Measurements from ENCODE around the gene UBE2L3.

Gene UBE2L3

DNA sequence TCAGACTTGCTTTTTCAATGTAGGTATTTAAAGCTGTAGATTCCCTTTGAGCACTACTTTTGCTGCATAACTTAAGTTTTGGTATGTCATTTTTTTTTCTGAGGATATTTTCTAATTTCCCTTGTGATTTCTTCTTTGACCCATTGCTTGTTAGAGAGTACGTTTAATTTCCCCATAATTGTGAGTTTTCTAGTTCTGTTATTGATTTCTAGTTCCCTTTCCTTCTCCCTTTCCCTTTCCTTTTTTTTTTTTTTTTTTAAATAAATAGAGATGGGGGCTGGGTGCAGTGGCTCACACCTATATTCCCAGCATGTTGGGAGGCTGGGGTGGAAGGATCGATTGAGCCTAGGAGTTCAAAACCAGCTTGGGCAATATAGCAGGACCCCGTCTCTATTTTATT lies 30.8 kb downstream of the UBE2L3 start:
- no peak overlapping the region for H3K27ac ChIP-seq (ENCODE audit: low read length)
- ATAC-seq (ENCODE audit: insufficient read depth, low read depth) (no peak), DNase-seq (no peak)

DNA sequence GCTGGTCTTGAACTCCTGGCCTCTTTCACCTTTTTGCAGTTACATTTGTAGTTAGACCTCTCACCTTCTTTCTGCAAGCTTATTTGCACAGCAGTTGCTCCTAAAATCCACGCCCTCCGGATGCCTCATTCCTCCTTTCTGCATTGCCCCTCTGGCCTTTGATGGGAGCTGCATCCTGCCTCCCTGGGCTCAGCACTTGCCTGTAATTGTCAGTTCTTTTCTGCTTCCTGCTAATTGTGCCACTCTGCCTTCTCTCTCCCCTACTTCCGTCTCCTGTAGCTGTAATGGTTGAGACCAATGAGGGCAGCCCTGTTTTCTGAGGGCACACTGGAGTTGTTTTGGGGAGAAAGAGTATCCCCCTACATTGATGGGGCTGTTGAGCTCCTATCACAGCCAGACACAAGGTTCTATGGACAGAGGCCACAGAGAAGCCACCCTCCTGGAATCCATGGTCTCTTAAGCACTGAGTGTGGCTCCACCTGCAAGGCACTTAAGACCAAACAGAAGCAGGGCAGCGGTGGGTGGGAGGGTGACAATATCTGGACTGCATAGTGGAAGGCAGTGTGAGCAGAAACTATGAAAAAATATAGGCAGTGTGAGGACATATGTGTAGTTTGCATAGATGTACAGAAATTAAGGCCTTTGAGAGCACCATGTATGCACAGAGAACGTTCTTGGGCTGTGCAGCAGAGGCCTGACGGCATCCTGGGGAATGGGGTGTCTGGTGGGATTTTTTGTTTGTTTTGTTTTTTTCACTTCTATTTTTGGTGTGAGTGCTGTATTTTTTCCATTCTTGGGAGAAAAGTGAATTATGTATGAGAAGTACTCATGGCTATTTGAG lies 31.8 kb downstream of the UBE2L3 start:
- Histone ChIP-seq H3K4me2 (ENCODE audit: insufficient read depth, low read length) (no peak overlapping the region), H3K36me3 (ENCODE audit: insufficient read depth, low read length) (peaks cover 54% of the 10 kb centered on the region), H4K20me1 (ENCODE audit: insufficient read depth, low read length) (peaks cover 83% of the 10 kb centered on the region), H3K9ac (ENCODE audit: low read depth, low read length) (no peak overlapping the region), H3K27ac (ENCODE audit: low read length) (no peak overlapping the region), H3K9me3 (ENCODE audit: insufficient read depth, low read length, severe bottlenecking) (no peaks in the 10 kb centered on the region), H2AFZ (ENCODE audit: low read depth, low read length) (no peak overlapping the region), H3K27me3 (ENCODE audit: insufficient read depth, low read length, poor library complexity) (no peaks in the 10 kb centered on the region), H3K4me3 (ENCODE audit: low read depth in 1 of 2, low read length in 2 of 2) (no peak overlapping the region), H3K79me2 (ENCODE audit: insufficient read depth, low read length) (peaks cover 97% of the 10 kb centered on the region), H3K4me1 (ENCODE audit: insufficient read depth, low read length) (no peaks in the 10 kb centered on the region)
- ATAC-seq (ENCODE audit: insufficient read depth, low read depth) (no peak), DNase-seq (no peak)
- TF ChIP-seq, protein P1, sequence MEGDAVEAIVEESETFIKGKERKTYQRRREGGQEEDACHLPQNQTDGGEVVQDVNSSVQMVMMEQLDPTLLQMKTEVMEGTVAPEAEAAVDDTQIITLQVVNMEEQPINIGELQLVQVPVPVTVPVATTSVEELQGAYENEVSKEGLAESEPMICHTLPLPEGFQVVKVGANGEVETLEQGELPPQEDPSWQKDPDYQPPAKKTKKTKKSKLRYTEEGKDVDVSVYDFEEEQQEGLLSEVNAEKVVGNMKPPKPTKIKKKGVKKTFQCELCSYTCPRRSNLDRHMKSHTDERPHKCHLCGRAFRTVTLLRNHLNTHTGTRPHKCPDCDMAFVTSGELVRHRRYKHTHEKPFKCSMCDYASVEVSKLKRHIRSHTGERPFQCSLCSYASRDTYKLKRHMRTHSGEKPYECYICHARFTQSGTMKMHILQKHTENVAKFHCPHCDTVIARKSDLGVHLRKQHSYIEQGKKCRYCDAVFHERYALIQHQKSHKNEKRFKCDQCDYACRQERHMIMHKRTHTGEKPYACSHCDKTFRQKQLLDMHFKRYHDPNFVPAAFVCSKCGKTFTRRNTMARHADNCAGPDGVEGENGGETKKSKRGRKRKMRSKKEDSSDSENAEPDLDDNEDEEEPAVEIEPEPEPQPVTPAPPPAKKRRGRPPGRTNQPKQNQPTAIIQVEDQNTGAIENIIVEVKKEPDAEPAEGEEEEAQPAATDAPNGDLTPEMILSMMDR (IDR thresholded peaks at IDR 0.05; ENCODE audit: borderline replicate concordance, extremely low read depth, low read length, poor library complexity, severe bottlenecking), result no peak
- no peak for TF ChIP-seq EZH2 (IDR thresholded peaks at IDR 0.05; ENCODE audit: borderline replicate concordance, low read depth, low read length, severe bottlenecking)

More for the DNA sequence above, 30.8 kb downstream of the UBE2L3 start:
- H2AFZ ChIP-seq (ENCODE audit: low read depth, low read length), result no peak overlapping the region
- peaks cover 99% of the 10 kb centered on the region for H3K79me2 ChIP-seq (ENCODE audit: insufficient read depth, low read length)
- no peaks in the 10 kb centered on the region for H3K9me3 ChIP-seq (ENCODE audit: insufficient read depth, low read length, severe bottlenecking)
- no peaks in the 10 kb centered on the region for H3K4me1 ChIP-seq (ENCODE audit: insufficient read depth, low read length)
- H3K27me3 ChIP-seq (ENCODE audit: insufficient read depth, low read length, poor library complexity), result no peaks in the 10 kb centered on the region
- peaks cover 88% of the 10 kb centered on the region for H4K20me1 ChIP-seq (ENCODE audit: insufficient read depth, low read length)
- no peak overlapping the region for H3K4me2 ChIP-seq (ENCODE audit: insufficient read depth, low read length)
- H3K9ac ChIP-seq (ENCODE audit: low read depth, low read length), result no peak overlapping the region
- H3K4me3 ChIP-seq (ENCODE audit: low read depth in 1 of 2, low read length in 2 of 2), result no peak overlapping the region
- no peak for TF ChIP-seq EZH2 (IDR thresholded peaks at IDR 0.05; ENCODE audit: borderline replicate concordance, low read depth, low read length, severe bottlenecking)
- TF ChIP-seq, protein P1 (IDR thresholded peaks at IDR 0.05; ENCODE audit: borderline replicate concordance, extremely low read depth, low read length, poor library complexity, severe bottlenecking), result no peak
- peaks cover 62% of the 10 kb centered on the region for H3K36me3 ChIP-seq (ENCODE audit: insufficient read depth, low read length)

DNA sequence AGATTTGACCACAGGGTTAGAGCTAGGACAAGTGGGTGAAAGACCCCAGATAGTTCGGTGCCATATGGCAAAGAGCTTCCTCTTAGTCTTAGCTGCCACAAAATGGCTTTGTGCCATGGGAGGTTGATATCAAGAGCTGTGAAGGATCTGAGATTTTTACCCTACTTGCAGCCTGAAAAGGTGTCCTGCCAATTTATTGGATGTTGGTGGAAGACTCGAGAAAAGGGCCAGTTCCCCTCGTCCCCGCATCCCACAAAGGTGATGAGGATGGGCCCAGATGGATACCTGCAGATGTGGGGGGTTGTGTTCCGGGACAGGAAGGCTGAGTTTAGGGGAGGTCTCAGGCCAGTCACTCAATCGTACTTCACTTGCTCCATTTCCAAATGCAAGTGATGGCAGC lies 35.1 kb downstream of the UBE2L3 start:
- no peak overlapping the region for H3K4me2 ChIP-seq (ENCODE audit: insufficient read depth, low read length)
- no peak overlapping the region for H2AFZ ChIP-seq (ENCODE audit: low read depth, low read length)
- H3K27ac ChIP-seq (ENCODE audit: low read length), result no peak overlapping the region
- H3K79me2 ChIP-seq (ENCODE audit: insufficient read depth, low read length), result peaks cover 97% of the 10 kb centered on the region
- peaks cover 82% of the 10 kb centered on the region for H4K20me1 ChIP-seq (ENCODE audit: insufficient read depth, low read length)
- no peak overlapping the region for H3K9ac ChIP-seq (ENCODE audit: low read depth, low read length)
- TF ChIP-seq EZH2 (IDR thresholded peaks at IDR 0.05; ENCODE audit: borderline replicate concordance, low read depth, low read length, severe bottlenecking), result no peak
- TF ChIP-seq, protein P1 (IDR thresholded peaks at IDR 0.05; ENCODE audit: borderline replicate concordance, extremely low read depth, low read length, poor library complexity, severe bottlenecking), result no peak
- no peak overlapping the region for H3K4me3 ChIP-seq (ENCODE audit: low read depth in 1 of 2, low read length in 2 of 2)
- no peaks in the 10 kb centered on the region for H3K27me3 ChIP-seq (ENCODE audit: insufficient read depth, low read length, poor library complexity)
- ATAC-seq (ENCODE audit: insufficient read depth, low read depth) (no peak), DNase-seq (no peak)
- peaks cover 47% of the 10 kb centered on the region for H3K36me3 ChIP-seq (ENCODE audit: insufficient read depth, low read length)
- no peaks in the 10 kb centered on the region for H3K4me1 ChIP-seq (ENCODE audit: insufficient read depth, low read length)
- H3K9me3 ChIP-seq (ENCODE audit: insufficient read depth, low read length, severe bottlenecking), result no peaks in the 10 kb centered on the region
